HepG2 (cell line): ENCODE data around the gene CASS4. TPM values are rescaled to one million over a fixed set of nuclear protein-coding genes. Genes with fewer than 3 reads are reported as not detected.
A peak's percentile ranks its signal among the peaks of the same experiment; 100 is the strongest.

Experiments
- AHDC1 ChIP-seq: sonication (generic); formaldehyde crosslinking; IDR thresholded peaks from 2 replicates; pipeline ENCODE4 v1.5.1; 2020; ENCODE audit warnings: mild to moderate bottlenecking, missing genetic modification reagents, borderline replicate concordance
- BHLHE40 ChIP-seq: IDR thresholded peaks from 2 replicates; pipeline ENCODE4 v1.6.1; 2011; ENCODE audit warnings: low read length, improper control_type of control experiment
- CBX1 ChIP-seq: IDR thresholded peaks from one replicate; pipeline ENCODE4 v1.6.1; 2016; ENCODE audit warnings: antibody characterized with exemption, low read depth
- FOSL2 ChIP-seq: sonication (generic); formaldehyde crosslinking; IDR thresholded peaks from 2 replicates; pipeline ENCODE4 v1.4.0; 2020; ENCODE audit warnings: missing genetic modification reagents
- MTF2 ChIP-seq: sonication (generic); formaldehyde crosslinking; IDR thresholded peaks from 2 replicates; pipeline ENCODE4 v1.5.0; 2020; ENCODE audit warnings: missing genetic modification reagents, borderline replicate concordance
- NFIB ChIP-seq: sonication (generic); formaldehyde crosslinking; IDR thresholded peaks from 2 replicates; pipeline ENCODE4 v1.9.0; 2021; ENCODE audit warnings: missing genetic modification reagents, mild to moderate bottlenecking, borderline replicate concordance
- POGZ ChIP-seq: sonication (generic); formaldehyde crosslinking; IDR thresholded peaks from 2 replicates; pipeline ENCODE4 v1.4.0; 2020; ENCODE audit warnings: mild to moderate bottlenecking, missing genetic modification reagents
- SNAPC4 ChIP-seq: sonication (generic); formaldehyde crosslinking; IDR thresholded peaks from 2 replicates; pipeline ENCODE4 v1.4.0; 2020; ENCODE audit warnings: mild to moderate bottlenecking, missing genetic modification reagents
- ZBTB21 ChIP-seq: sonication (generic); formaldehyde crosslinking; IDR thresholded peaks from 2 replicates; pipeline ENCODE4 v1.4.0; 2020; ENCODE audit warnings: missing genetic modification reagents
- ZC3H4 ChIP-seq: sonication (generic); formaldehyde crosslinking; IDR thresholded peaks from 2 replicates; pipeline ENCODE4 v1.4.0; 2020; ENCODE audit warnings: missing genetic modification reagents, borderline replicate concordance
- ZNF326 ChIP-seq: sonication (generic); formaldehyde crosslinking; IDR thresholded peaks from 2 replicates; pipeline ENCODE4 v1.4.0; 2020; ENCODE audit warnings: missing genetic modification reagents, borderline replicate concordance
- ZNF331 ChIP-seq: sonication (generic); formaldehyde crosslinking; IDR thresholded peaks from 2 replicates; pipeline ENCODE4 v1.4.0; 2020; ENCODE audit warnings: missing genetic modification reagents
- ZNF841 ChIP-seq: sonication (generic); formaldehyde crosslinking; IDR thresholded peaks from 2 replicates; pipeline ENCODE4 v1.8.1; 2023; ENCODE audit warnings: missing genetic modification reagents, borderline replicate concordance
- ZSCAN29 ChIP-seq: sonication (generic); formaldehyde crosslinking; conservative IDR thresholded peaks from 2 replicates; pipeline ENCODE4 v1.4.0; 2020; ENCODE audit warnings: mild to moderate bottlenecking, missing genetic modification reagents
- polyA plus RNA-seq, 8 experiments: library from polyadenylated mRNA; depleted of rRNA in 3 of 8; stranded (reverse) in 7 of 8; unstranded in 1 of 8; fragments of >200 nt; fragmentation: Illumina TruSeq in 4 of 8; extraction: Trizol in 4 of 8; gene quantifications; 2 replicates each; pipeline versions ENCODE4 v1.2.1 to v1.2.3, GENCODE V29; 2011 to 2016; ENCODE audit warnings: low read depth in 4 of 8, missing spikeins in 1 of 8, mixed read lengths in 1 of 8; ENCODE audit not compliant: insufficient read depth in 1 of 8
- total RNA-seq, 5 experiments: library from RNA; depleted of rRNA; stranded (reverse); fragments of >200 nt; fragmentation: Illumina TruSeq; extraction: Trizol; gene quantifications; 2 replicates each; pipeline ENCODE4 v1.2.3, GENCODE V29; 2016; ENCODE audit warnings: low read depth in 1 of 5
- TF ChIP-seq, protein P1 (sequence below): sonication (generic); formaldehyde crosslinking; conservative IDR thresholded peaks from 2 replicates; pipeline ENCODE4 v1.4.0; 2020; ENCODE audit warnings: missing genetic modification reagents
- TF ChIP-seq, protein P2 (sequence below): sonication (generic); formaldehyde crosslinking; IDR thresholded peaks from 2 replicates; pipeline ENCODE4 v1.5.1; 2020; ENCODE audit warnings: mild to moderate bottlenecking, missing genetic modification reagents, moderate library complexity

CASS4 gene
- total and polyA plus RNA-seq, 2 of the 13 experiments (the other 11 are each of a cell fraction or from before 2014, with no cell fraction given), result 0.17 to 0.49 TPM

DNA sequence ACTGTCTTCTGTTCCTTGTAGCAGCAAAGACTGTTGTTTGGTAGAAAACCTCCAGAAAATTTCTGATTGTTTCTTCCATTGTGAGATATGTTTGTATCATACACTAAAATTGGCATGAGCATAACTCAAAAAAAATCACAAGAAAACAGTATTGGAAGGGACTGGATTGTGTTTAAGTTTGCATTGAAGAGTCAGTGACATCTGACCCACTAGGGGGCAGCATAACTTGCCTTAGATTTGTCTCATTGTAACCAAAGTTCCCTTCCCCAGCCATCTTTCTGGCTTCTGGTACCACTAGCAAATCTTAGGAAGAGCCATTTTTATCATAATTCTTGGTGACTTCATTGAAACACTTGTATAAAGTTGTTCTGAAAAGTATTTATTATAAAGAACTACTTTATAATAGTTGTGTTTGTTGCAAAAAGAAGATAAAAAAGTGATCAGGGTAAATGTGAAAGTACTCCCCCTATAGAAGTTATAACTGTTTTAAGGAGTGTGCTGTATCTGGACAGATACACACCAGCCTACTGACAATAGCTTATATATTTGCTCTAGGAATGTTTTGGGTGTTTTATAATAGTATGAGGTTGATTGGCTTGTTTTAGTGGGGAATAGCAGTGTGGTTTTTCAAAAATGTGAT, 11.9 kb upstream of the CASS4 start (continued):
- TF ChIP-seq, protein P1, sequence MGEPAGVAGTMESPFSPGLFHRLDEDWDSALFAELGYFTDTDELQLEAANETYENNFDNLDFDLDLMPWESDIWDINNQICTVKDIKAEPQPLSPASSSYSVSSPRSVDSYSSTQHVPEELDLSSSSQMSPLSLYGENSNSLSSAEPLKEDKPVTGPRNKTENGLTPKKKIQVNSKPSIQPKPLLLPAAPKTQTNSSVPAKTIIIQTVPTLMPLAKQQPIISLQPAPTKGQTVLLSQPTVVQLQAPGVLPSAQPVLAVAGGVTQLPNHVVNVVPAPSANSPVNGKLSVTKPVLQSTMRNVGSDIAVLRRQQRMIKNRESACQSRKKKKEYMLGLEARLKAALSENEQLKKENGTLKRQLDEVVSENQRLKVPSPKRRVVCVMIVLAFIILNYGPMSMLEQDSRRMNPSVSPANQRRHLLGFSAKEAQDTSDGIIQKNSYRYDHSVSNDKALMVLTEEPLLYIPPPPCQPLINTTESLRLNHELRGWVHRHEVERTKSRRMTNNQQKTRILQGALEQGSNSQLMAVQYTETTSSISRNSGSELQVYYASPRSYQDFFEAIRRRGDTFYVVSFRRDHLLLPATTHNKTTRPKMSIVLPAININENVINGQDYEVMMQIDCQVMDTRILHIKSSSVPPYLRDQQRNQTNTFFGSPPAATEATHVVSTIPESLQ (CRISPR knock-in tag), result no peak
- no peak for TF ChIP-seq ZNF326 (CRISPR knock-in tag)
- TF ChIP-seq CBX1, result no peak
- 0 out of 2 replicates have a peak, but pooled peaks have one; percentile 12 for TF ChIP-seq POGZ (CRISPR knock-in tag)
- TF ChIP-seq, protein P2, sequence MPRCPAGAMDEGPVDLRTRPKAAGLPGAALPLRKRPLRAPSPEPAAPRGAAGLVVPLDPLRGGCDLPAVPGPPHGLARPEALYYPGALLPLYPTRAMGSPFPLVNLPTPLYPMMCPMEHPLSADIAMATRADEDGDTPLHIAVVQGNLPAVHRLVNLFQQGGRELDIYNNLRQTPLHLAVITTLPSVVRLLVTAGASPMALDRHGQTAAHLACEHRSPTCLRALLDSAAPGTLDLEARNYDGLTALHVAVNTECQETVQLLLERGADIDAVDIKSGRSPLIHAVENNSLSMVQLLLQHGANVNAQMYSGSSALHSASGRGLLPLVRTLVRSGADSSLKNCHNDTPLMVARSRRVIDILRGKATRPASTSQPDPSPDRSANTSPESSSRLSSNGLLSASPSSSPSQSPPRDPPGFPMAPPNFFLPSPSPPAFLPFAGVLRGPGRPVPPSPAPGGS, result no peak
- no peak for TF ChIP-seq ZBTB21 (CRISPR knock-in tag)
- no peak for TF ChIP-seq ZNF841 (CRISPR knock-in tag)
- no peak for TF ChIP-seq AHDC1 (CRISPR knock-in tag)
- TF ChIP-seq ZSCAN29 (CRISPR knock-in tag), result no peak
- no peak for TF ChIP-seq ZC3H4 (CRISPR knock-in tag)
- TF ChIP-seq ZNF331 (CRISPR knock-in tag), result no peak
- TF ChIP-seq MTF2, result no peak
- TF ChIP-seq SNAPC4 (CRISPR knock-in tag), result no peak
- no peak for TF ChIP-seq FOSL2 (CRISPR knock-in tag)
- no peak for TF ChIP-seq NFIB (CRISPR knock-in tag)
- TF ChIP-seq BHLHE40, result no peak
